ENCODE data around the gene KIAA0232.

KIAA0232 gene

GRCh38 chr4:6878451-6879059 is 96.0 kb downstream of the KIAA0232 start:
- in situ Hi-C loops (cut with HindIII; ENCODE audit: low sequenced_read_pairs) = no loop called here
- TF ChIP-seq CTCF (IDR thresholded peaks at IDR 0.05; ENCODE audit: low read depth, low read length, missing control alignments) = no peak
- no peak for DNase-seq (ENCODE audit: low read depth)
- H3K4me3 ChIP-seq (ENCODE audit: low read depth, low read length) = no peak overlapping the region

- TF ChIP-seq CTCF (IDR thresholded peaks at IDR 0.05; ENCODE audit: low read depth, low read length, missing control alignments) = no peak
- DNase-seq (ENCODE audit: low read depth) = no peak
- in situ Hi-C loops (cut with HindIII; ENCODE audit: low sequenced_read_pairs) = no loop called here
- no peak overlapping the region for H3K4me3 ChIP-seq (ENCODE audit: low read depth, low read length)
Measured at GRCh38 chr4:6880691-6881090, 98.2 kb downstream of the KIAA0232 start.

- in situ Hi-C loops (cut with HindIII; ENCODE audit: low sequenced_read_pairs) = no loop called here
- DNase-seq (ENCODE audit: low read depth) = no peak
- no peak for TF ChIP-seq CTCF (IDR thresholded peaks at IDR 0.05; ENCODE audit: low read depth, low read length, missing control alignments)
- H3K4me3 ChIP-seq (ENCODE audit: low read depth, low read length) = no peak overlapping the region
Measured at GRCh38 chr4:6881908-6882307, 99.4 kb downstream of the KIAA0232 start.

- DNase-seq (ENCODE audit: low read depth) = no peak
- TF ChIP-seq CTCF (IDR thresholded peaks at IDR 0.05; ENCODE audit: low read depth, low read length, missing control alignments) = no peak
- no peak overlapping the region for H3K4me3 ChIP-seq (ENCODE audit: low read depth, low read length)
- in situ Hi-C loops (cut with HindIII; ENCODE audit: low sequenced_read_pairs) = no loop called here
Measured at GRCh38 chr4:6884341-6884870, 101.9 kb downstream of the KIAA0232 start.

- no peak overlapping the region for H3K4me3 ChIP-seq (ENCODE audit: low read depth, low read length)
- peak; percentile 12 for TF ChIP-seq CTCF (IDR thresholded peaks at IDR 0.05; ENCODE audit: low read depth, low read length, missing control alignments)
- in situ Hi-C loops (cut with HindIII; ENCODE audit: low sequenced_read_pairs) = no loop called here
- DNase-seq (ENCODE audit: low read depth) = no peak
Measured at GRCh38 chr4:6885953-6886557, 103.5 kb downstream of the KIAA0232 start.

- no peak for DNase-seq (ENCODE audit: low read depth)
- TF ChIP-seq CTCF (IDR thresholded peaks at IDR 0.05; ENCODE audit: low read depth, low read length, missing control alignments) = no peak
- in situ Hi-C loops (cut with HindIII; ENCODE audit: low sequenced_read_pairs) = no loop called here
- no peak overlapping the region for H3K4me3 ChIP-seq (ENCODE audit: low read depth, low read length)
Measured at GRCh38 chr4:6886886-6887285, 104.4 kb downstream of the KIAA0232 start.

Data from astrocyte of the cerebellum (primary cell).